ENCODE measurements around the gene TACC2. TPM values are rescaled to one million over a fixed set of nuclear protein-coding genes. Genes with fewer than 3 reads are reported as not detected.

The TACC2 gene
- total RNA-seq, 1 donor from 2014 or later = 32.2 TPM

DNA sequence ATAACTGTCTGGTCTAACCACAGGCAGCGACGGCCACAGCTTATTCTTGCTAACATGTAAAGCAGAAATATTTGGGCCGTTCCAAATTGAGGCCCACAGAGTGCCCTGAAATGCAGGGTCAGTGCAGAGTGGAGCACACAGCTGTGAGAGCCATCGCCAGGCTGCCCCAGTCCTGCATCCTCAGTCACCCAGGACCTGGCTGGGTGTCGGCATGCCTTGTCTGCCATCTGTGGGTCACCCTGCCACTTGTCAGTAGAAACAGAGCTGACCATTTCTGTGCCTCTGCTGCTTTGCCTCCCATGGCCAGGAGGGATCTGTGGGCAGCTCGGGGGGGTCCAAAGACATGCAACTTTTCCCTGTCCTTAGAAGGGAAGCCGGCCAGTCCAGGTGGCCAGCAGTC, 224.8 kb downstream of the TACC2 start:
- peaks cover 37% of the 10 kb centered on the region for H3K36me3 Mint-ChIP-seq (ENCODE audit: low read depth, unreplicated experiment)
- DNase-seq (ENCODE audit: low spot score) = no peak
- H3K4me1 Mint-ChIP-seq (ENCODE audit: unreplicated experiment) = peaks cover 12% of the 10 kb centered on the region

GRCh38 chr10:122216047-122216446, 227.1 kb downstream of the TACC2 start:
- Mint-ChIP-seq H3K27ac (ENCODE audit: unreplicated experiment) (no peak overlapping the region), H3K4me3 (ENCODE audit: unreplicated experiment) (no peak overlapping the region), H3K36me3 (ENCODE audit: low read depth, unreplicated experiment) (peaks cover 33% of the 10 kb centered on the region), H3K9me3 (ENCODE audit: unreplicated experiment) (no peaks in the 10 kb centered on the region), H3K4me1 (ENCODE audit: unreplicated experiment) (no peaks in the 10 kb centered on the region), H3K27me3 (ENCODE audit: unreplicated experiment) (peaks cover 2% of the 10 kb centered on the region)
- TF ChIP-seq CTCF (IDR thresholded peaks at IDR 0.05; ENCODE audit: unreplicated experiment) = no peak
- no peak for DNase-seq (ENCODE audit: low spot score)

More for the DNA sequence above, 224.8 kb downstream of the TACC2 start:
- no peaks in the 10 kb centered on the region for H3K9me3 Mint-ChIP-seq (ENCODE audit: unreplicated experiment)
- no peak overlapping the region for H3K27ac Mint-ChIP-seq (ENCODE audit: unreplicated experiment)
- TF ChIP-seq CTCF (IDR thresholded peaks at IDR 0.05; ENCODE audit: unreplicated experiment) = no peak
- H3K4me3 Mint-ChIP-seq (ENCODE audit: unreplicated experiment) = no peak overlapping the region
- H3K27me3 Mint-ChIP-seq (ENCODE audit: unreplicated experiment) = peaks cover 2% of the 10 kb centered on the region

GRCh38 chr10:122219340-122219739, 230.4 kb downstream of the TACC2 start:
- DNase-seq (ENCODE audit: low spot score) = no peak
- peaks cover 2% of the 10 kb centered on the region for H3K27me3 Mint-ChIP-seq (ENCODE audit: unreplicated experiment)
- H3K4me1 Mint-ChIP-seq (ENCODE audit: unreplicated experiment) = no peaks in the 10 kb centered on the region
- H3K9me3 Mint-ChIP-seq (ENCODE audit: unreplicated experiment) = no peaks in the 10 kb centered on the region
- no peak overlapping the region for H3K27ac Mint-ChIP-seq (ENCODE audit: unreplicated experiment)
- peaks cover 21% of the 10 kb centered on the region for H3K36me3 Mint-ChIP-seq (ENCODE audit: low read depth, unreplicated experiment)
- TF ChIP-seq CTCF (IDR thresholded peaks at IDR 0.05; ENCODE audit: unreplicated experiment) = no peak
- H3K4me3 Mint-ChIP-seq (ENCODE audit: unreplicated experiment) = no peak overlapping the region

- no peak for TF ChIP-seq CTCF (IDR thresholded peaks at IDR 0.05; ENCODE audit: unreplicated experiment)
- Mint-ChIP-seq H3K4me1 (ENCODE audit: unreplicated experiment) (peaks cover 4% of the 10 kb centered on the region), H3K9me3 (ENCODE audit: unreplicated experiment) (no peaks in the 10 kb centered on the region), H3K27me3 (ENCODE audit: unreplicated experiment) (peaks cover 2% of the 10 kb centered on the region), H3K4me3 (ENCODE audit: unreplicated experiment) (no peak overlapping the region), H3K27ac (ENCODE audit: unreplicated experiment) (no peak overlapping the region), H3K36me3 (ENCODE audit: low read depth, unreplicated experiment) (peaks cover 23% of the 10 kb centered on the region)
- DNase-seq (ENCODE audit: low spot score) = no peak
These were observed 231.8 kb downstream of the TACC2 start for GRCh38 chr10:122220736-122221135.

GRCh38 chr10:122221958-122222357, 233.0 kb downstream of the TACC2 start:
- Mint-ChIP-seq H3K9me3 (ENCODE audit: unreplicated experiment) (no peaks in the 10 kb centered on the region), H3K27ac (ENCODE audit: unreplicated experiment) (no peak overlapping the region), H3K4me3 (ENCODE audit: unreplicated experiment) (no peak overlapping the region), H3K27me3 (ENCODE audit: unreplicated experiment) (no peaks in the 10 kb centered on the region), H3K4me1 (ENCODE audit: unreplicated experiment) (peaks cover 10% of the 10 kb centered on the region), H3K36me3 (ENCODE audit: low read depth, unreplicated experiment) (peaks cover 24% of the 10 kb centered on the region)
- DNase-seq (ENCODE audit: low spot score) = no peak
- no peak for TF ChIP-seq CTCF (IDR thresholded peaks at IDR 0.05; ENCODE audit: unreplicated experiment)
